Epidermal melanocyte (primary cell): ENCODE results near the gene DOK6.

Experiments
- DNase-seq: peaks from one replicate; pipeline ENCODE4 v3.0.0; 2011; ENCODE audit warnings: low spot score; ENCODE audit not compliant: insufficient read length

DOK6 gene

GRCh38 chr18:69734536-69734935 lies 333.8 kb downstream of the DOK6 start:
- DNase-seq: no peak

- DNase-seq: no peak
Observed at GRCh38 chr18:69736730-69737129, 336.0 kb downstream of the DOK6 start.

- no peak for DNase-seq
Observed at GRCh38 chr18:69737851-69738250, 337.2 kb downstream of the DOK6 start.

GRCh38 chr18:69747388-69747787 lies 346.7 kb downstream of the DOK6 start:
- no peak for DNase-seq

GRCh38 chr18:69752737-69753380 lies 352.2 kb downstream of the DOK6 start:
- DNase-seq: no peak

GRCh38 chr18:69754108-69754507 lies 353.4 kb downstream of the DOK6 start:
- DNase-seq: no peak

GRCh38 chr18:69755041-69755440 lies 354.4 kb downstream of the DOK6 start:
- no peak for DNase-seq

- no peak for DNase-seq
Observed at GRCh38 chr18:69755856-69756496, 355.3 kb downstream of the DOK6 start.

GRCh38 chr18:69757733-69758132 lies 357.0 kb downstream of the DOK6 start:
- DNase-seq: no peak

- DNase-seq: no peak
Observed at GRCh38 chr18:69758458-69758857, 357.8 kb downstream of the DOK6 start.

- DNase-seq: no peak
Observed at GRCh38 chr18:69759046-69759445, 358.4 kb downstream of the DOK6 start.

GRCh38 chr18:69763002-69763401 lies 362.3 kb downstream of the DOK6 start:
- no peak for DNase-seq

- DNase-seq: no peak
Observed at GRCh38 chr18:69763821-69764220, 363.1 kb downstream of the DOK6 start.

- DNase-seq: no peak
Observed at GRCh38 chr18:69770238-69770637, 369.6 kb downstream of the DOK6 start.

GRCh38 chr18:69774831-69775230 lies 374.1 kb downstream of the DOK6 start:
- DNase-seq: no peak

- DNase-seq: no peak
Observed at GRCh38 chr18:69777248-69777647, 376.6 kb downstream of the DOK6 start.

- DNase-seq: no peak
Observed at GRCh38 chr18:69778680-69779079, 378.0 kb downstream of the DOK6 start.

- DNase-seq: no peak
Observed at GRCh38 chr18:69780851-69781250, 380.2 kb downstream of the DOK6 start.

GRCh38 chr18:69784815-69785214 lies 384.1 kb downstream of the DOK6 start:
- no peak for DNase-seq

- DNase-seq: no peak
Observed at GRCh38 chr18:69785466-69785865, 384.8 kb downstream of the DOK6 start.

- no peak for DNase-seq
Observed at GRCh38 chr18:69786427-69786826, 385.7 kb downstream of the DOK6 start.

- no peak for DNase-seq
Observed at GRCh38 chr18:69787825-69788547, 387.3 kb downstream of the DOK6 start.

GRCh38 chr18:69789794-69790193 lies 389.1 kb downstream of the DOK6 start:
- no peak for DNase-seq
